ENCODE measurements around the gene ZC3H13.
A peak's percentile ranks its signal among the peaks of the same experiment; 100 is the strongest.

ZC3H13 gene, protein sequence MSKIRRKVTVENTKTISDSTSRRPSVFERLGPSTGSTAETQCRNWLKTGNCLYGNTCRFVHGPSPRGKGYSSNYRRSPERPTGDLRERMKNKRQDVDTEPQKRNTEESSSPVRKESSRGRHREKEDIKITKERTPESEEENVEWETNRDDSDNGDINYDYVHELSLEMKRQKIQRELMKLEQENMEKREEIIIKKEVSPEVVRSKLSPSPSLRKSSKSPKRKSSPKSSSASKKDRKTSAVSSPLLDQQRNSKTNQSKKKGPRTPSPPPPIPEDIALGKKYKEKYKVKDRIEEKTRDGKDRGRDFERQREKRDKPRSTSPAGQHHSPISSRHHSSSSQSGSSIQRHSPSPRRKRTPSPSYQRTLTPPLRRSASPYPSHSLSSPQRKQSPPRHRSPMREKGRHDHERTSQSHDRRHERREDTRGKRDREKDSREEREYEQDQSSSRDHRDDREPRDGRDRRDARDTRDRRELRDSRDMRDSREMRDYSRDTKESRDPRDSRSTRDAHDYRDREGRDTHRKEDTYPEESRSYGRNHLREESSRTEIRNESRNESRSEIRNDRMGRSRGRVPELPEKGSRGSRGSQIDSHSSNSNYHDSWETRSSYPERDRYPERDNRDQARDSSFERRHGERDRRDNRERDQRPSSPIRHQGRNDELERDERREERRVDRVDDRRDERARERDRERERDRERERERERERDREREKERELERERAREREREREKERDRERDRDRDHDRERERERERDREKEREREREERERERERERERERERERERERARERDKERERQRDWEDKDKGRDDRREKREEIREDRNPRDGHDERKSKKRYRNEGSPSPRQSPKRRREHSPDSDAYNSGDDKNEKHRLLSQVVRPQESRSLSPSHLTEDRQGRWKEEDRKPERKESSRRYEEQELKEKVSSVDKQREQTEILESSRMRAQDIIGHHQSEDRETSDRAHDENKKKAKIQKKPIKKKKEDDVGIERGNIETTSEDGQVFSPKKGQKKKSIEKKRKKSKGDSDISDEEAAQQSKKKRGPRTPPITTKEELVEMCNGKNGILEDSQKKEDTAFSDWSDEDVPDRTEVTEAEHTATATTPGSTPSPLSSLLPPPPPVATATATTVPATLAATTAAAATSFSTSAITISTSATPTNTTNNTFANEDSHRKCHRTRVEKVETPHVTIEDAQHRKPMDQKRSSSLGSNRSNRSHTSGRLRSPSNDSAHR (N-terminal part only)

GRCh38 chr13:46052319-46053161, at the start of gene ZC3H13:
ZC3H13 (minus strand) TSS chr13:46052746; CDS start chr13:46045507, 7,239 bp downstream.
- peak; percentile 87 for DNase-seq (ENCODE audit: low spot score)

- no peak for DNase-seq (ENCODE audit: low spot score)
These were observed 49.7 kb upstream of the ZC3H13 start for GRCh38 chr13:46102255-46102605.

DNA sequence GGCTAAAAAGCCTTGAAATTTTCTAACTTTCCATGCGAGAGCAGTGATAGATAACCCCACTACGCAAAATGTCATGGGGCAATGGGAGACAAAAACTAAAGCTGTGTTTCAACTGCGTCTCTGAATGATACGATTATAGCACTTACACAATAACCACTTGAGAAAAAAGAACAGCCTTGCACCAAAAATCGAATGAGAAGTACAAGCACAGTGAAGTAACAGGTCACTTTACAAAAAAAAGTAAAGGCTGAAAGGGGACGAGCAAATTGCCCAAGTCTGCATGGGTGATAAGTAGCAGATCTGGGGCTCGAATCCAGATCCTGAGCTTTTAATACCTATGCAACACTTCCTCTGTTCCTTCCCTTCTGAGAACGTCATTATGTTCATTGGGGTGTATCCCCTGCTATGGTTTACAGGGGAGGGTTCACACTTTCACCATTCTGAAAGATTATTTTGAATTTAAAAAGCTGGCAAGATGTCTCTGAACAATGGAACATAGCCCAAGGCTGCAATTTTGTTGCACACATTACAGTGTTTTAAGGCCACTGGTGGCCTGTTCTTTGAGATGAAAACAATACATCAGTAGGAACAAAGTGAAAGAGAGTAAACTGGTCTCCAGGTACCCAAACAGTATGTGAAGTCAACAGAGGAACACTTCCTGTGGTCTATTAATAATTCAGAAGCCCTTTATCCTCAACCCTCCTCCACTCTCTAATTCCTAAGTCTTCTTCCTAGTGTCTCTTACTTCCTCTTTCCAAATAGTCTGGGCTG, 49.1 kb upstream of the ZC3H13 start:
- DNase-seq (ENCODE audit: low spot score), result no peak

- DNase-seq (ENCODE audit: low spot score), result no peak
These were observed 48.5 kb upstream of the ZC3H13 start for GRCh38 chr13:46101002-46101401.

DNA sequence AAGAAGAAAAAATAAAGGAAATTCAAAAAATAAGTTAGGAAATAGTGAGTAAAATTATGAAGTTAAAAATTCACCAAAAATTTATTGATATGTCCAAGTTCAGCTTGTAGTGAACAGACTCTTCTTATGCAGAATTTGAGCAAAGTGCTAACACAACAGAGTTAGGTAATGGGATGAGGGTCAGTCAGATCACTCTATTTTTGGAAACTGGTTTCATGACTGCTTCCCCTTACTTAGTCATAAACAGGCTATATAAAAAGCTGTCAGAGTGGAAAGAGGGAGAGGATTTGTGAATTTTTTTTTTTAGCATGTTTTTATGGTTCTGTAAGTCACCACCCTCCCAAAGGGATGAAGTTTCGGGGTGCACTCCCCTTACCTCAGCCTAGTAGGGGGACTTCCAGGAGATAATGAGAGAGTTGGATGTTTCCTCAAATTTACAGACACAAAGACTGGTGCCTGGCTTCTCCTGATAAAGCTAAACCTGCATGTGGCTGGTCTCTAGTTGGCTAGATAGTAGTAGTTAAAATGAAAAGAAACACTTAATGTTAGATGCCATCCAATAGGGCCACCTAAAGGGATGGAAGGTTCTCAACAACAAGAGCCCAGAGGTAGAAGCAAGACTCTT, 47.8 kb upstream of the ZC3H13 start:
- peak; percentile 38 for DNase-seq (ENCODE audit: low spot score)

DNA sequence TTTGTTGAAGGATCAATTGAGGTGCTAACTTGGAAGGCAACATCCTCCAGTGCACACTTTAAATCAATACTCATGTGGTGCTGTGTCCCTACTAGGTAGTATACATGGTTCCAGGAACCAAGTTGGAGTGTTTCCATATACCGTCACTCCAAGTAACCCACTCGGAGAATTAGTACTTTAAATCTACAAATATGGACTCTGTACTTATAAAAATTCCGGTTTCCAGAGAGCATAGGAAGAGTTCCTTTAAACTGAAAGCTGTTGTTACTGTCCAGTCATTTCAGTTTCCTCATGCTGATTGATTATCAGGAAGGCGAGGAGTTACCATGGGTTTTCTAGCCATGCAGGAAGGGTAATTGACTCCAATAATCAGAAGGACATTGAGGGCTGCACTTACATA, 45.1 kb upstream of the ZC3H13 start:
- DNase-seq (ENCODE audit: low spot score), result no peak

DNA sequence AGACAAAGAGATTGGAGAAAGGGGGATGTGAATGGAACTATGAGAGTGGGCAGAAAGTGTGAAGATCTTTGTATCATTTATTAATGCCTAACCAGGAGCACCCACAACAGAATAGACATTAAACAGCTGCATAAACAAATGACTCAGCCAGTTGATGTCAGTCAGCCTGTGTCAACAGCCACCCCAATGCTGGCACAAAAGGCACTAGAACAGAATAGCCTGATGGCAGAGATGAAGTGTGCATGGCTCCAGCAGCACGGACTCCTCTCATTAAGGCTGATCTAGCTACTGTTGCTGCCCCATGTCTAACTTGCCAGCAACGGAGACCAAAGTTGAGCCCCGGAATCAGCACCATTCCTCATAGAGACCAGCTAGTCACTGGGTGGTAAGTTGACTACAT, 44.5 kb upstream of the ZC3H13 start:
- no peak for DNase-seq (ENCODE audit: low spot score)

DNA sequence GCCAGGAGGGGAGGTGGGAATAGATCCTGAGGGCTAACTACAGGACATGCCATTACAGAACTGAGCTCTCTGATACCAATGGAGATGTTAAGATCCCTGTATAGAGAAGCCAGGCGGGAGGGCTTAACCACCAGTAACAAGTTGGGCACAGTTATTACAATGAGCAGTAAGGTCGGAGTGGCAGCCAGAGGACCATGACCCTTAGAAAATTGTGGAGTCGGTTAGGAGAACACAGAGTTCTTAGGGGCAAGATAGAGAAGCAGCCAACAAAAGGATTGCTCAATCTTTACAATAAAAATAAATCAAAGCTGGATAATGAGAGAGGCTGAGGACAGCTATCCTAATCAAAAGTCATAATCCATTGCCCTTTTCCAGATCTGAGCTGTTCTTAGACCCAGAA, 41.9 kb upstream of the ZC3H13 start:
- DNase-seq (ENCODE audit: low spot score), result no peak

DNA sequence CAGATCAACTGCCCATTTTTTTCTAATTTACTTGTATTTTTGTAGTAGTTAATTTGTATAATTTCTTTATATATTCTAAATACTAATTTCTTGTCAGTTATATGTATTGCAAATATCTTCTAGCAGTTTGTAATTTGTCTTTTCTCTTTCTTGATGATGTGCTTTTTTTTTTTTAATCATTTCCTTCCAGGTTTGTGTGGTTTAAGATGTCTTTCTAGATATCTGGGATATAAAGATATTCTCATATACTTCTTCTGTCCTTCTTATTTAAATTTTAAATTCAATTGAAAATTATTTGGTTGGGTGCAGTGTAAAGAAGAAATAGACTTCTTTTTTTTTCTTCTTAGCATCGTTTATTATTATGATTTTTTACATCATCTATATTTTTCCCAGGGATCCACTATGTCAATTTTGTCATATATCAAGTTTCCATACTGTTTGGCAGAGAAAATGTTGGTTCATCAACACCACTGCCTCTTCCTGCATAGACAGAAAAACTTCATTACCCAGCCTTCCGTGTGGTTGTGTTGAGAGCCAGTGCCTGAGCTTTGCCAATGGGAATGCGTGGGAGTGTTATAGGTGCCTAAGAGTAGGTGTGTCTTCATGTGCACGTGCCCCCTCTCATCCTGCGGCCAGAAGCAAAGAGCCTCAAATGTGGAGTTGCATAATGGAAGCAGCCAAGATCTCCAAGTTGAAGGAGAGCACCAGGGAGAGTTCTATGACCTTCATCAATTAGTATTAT, 36.4 kb upstream of the ZC3H13 start:
- DNase-seq (ENCODE audit: low spot score), result no peak

DNA sequence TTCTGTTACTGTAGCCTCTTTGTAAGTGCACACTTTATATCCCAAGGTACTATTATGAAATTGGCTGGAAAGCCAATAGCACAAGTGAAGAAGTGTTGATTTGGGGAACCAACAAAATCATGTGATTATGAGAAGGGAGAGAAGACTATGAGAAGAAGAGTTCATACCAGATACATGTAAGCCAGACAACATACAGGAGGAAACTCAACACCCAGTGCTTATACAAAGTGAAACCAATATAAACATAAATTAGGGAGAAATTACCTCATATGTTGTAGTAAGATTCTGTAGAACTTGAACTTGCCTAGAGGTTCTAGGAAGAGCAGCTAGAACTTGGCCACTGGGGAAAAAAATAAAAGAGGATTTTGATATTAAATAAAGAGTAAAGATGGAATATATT, 34.9 kb upstream of the ZC3H13 start:
- DNase-seq (ENCODE audit: low spot score), result no peak

GRCh38 chr13:46086985-46087384, 34.4 kb upstream of the ZC3H13 start:
- DNase-seq (ENCODE audit: low spot score), result no peak

- no peak for DNase-seq (ENCODE audit: low spot score)
These were observed 33.9 kb upstream of the ZC3H13 start for GRCh38 chr13:46086421-46086922.

- DNase-seq (ENCODE audit: low spot score), result no peak
These were observed 33.2 kb upstream of the ZC3H13 start for GRCh38 chr13:46085737-46086136.

- no peak for DNase-seq (ENCODE audit: low spot score)
These were observed 29.8 kb upstream of the ZC3H13 start for GRCh38 chr13:46082324-46082723.

- no peak for DNase-seq (ENCODE audit: low spot score)
These were observed 27.2 kb upstream of the ZC3H13 start for GRCh38 chr13:46079770-46080169.

DNA sequence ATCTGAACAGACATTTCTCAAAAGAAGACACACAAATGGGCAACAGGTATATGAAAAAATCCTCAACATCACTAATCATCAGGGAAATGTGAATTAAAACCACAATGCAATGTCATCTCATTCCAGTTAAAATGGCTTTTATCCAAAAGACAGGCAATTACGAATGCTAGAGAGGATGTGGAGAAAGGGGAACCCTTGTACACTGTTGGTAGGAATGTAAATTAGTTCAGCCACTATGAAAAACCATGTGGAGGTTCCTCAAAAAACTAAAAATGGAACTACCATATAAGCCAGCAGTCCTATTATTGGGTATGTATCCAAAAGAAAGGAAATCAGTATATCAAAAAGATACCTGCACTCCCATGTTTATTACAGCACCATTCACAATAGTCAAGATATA, 24.7 kb upstream of the ZC3H13 start:
- DNase-seq (ENCODE audit: low spot score), result no peak

GRCh38 chr13:46076827-46077226, 24.3 kb upstream of the ZC3H13 start:
- DNase-seq (ENCODE audit: low spot score), result no peak

DNA sequence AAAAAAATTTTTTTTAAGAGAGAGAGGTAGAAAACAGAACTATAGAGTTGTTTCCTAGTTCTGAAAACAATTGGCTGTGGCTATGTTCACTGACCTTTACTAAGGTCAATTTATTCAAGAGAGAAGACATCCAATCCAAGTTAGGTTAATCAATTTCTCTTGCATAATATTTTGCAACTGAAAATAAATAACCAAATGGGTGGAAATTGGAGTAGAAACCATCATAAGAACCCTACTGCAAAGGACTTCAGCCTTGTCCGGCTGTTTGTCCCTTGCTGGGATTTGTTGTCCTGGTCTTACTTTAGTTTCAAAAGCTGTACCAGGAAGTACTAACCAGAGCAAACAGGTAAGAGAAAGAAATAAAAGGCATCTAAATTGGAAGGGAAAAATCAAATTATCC, 23.3 kb upstream of the ZC3H13 start:
- DNase-seq (ENCODE audit: low spot score), result no peak

GRCh38 chr13:46071590-46072249, 19.2 kb upstream of the ZC3H13 start:
- no peak for DNase-seq (ENCODE audit: low spot score)
